ENCODE results near the gene LST1.

DNA sequence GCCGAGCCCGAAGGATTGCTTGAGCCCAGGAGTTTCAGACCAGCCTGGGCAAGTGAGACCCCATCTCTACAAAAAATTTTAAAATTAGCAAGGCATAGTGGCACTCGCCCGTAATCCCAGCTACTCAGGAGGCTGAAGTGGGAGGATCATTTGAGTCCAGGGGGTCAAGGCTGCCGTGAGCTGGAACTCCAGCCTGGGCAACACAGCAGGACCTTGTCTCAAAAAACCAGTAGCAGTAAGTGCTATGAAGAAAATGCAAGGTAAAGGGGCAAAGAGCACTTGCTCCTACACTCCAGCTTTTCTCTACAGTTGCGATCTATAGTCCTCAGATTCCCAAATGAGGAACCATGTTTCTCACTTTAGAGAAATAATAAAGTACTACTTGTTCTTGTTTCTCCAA lies 42.4 kb upstream of the LST1 start:
- TF ChIP-seq YY1 (IDR thresholded peaks at IDR 0.05; ENCODE audit: extremely low read depth, insufficient replicate concordance, low read depth, low read length), result no peak
- TF ChIP-seq, protein P1, sequence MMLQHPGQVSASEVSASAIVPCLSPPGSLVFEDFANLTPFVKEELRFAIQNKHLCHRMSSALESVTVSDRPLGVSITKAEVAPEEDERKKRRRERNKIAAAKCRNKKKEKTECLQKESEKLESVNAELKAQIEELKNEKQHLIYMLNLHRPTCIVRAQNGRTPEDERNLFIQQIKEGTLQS (IDR thresholded peaks at IDR 0.05), result no peak

Data from HCT116 (cell line).